Mucosa of gallbladder (tissue), 1 donor: ENCODE measurements around the gene AKAP3. TPM values are rescaled to one million over a fixed set of nuclear protein-coding genes. Genes with fewer than 3 reads are reported as not detected.
A peak's percentile ranks its signal among the peaks of the same experiment; 100 is the strongest.

Experiments
- DNase-seq: peaks from one replicate; pipeline ENCODE4 v3.0.0-alpha.2; 2020; ENCODE audit warnings: low spot score
- total RNA-seq: library from RNA; stranded (reverse); gene quantifications from one replicate; pipeline ENCODE4 v1.2.1, GENCODE V29; 2021
- donor health status: DM: no; HTN: no; CAD: no.

The AKAP3 gene
- total RNA-seq, 1 donor from 2014 or later, result 1.0 TPM

- no peak for DNase-seq
Observed at GRCh38 chr12:4595881-4596280, 53.0 kb downstream of the AKAP3 start.

GRCh38 chr12:4591180-4591687 is 57.6 kb downstream of the AKAP3 start:
- DNase-seq, result no peak

- no peak for DNase-seq
Observed at GRCh38 chr12:4589941-4590340, 58.9 kb downstream of the AKAP3 start.

GRCh38 chr12:4588916-4589315 is 59.9 kb downstream of the AKAP3 start:
- DNase-seq, result no peak

- DNase-seq, result no peak
Observed at GRCh38 chr12:4587108-4587507, 61.7 kb downstream of the AKAP3 start.

- DNase-seq, result no peak
Observed at GRCh38 chr12:4586500-4586899, 62.4 kb downstream of the AKAP3 start.

GRCh38 chr12:4584896-4585295 is 64.0 kb downstream of the AKAP3 start:
- DNase-seq, result no peak

GRCh38 chr12:4584281-4584680 is 64.6 kb downstream of the AKAP3 start:
- DNase-seq, result no peak

- DNase-seq, result no peak
Observed at GRCh38 chr12:4580281-4580688, 68.6 kb downstream of the AKAP3 start.

- peak; percentile 15 for DNase-seq
Observed at GRCh38 chr12:4579305-4580102, 69.3 kb downstream of the AKAP3 start.

- no peak for DNase-seq
Observed at GRCh38 chr12:4572680-4573079, 76.2 kb downstream of the AKAP3 start.

GRCh38 chr12:4569261-4569660 is 79.6 kb downstream of the AKAP3 start:
- no peak for DNase-seq

- DNase-seq, result no peak
Observed at GRCh38 chr12:4567073-4567881, 81.6 kb downstream of the AKAP3 start.

GRCh38 chr12:4566474-4566873 is 82.4 kb downstream of the AKAP3 start:
- no peak for DNase-seq

Other genes with a start within 250 kb of the AKAP3 start
- not detected for gene FGF6, start 203.2 kb downstream of the AKAP3 start, total RNA-seq
- gene RAD51AP1, start 110.2 kb downstream of the AKAP3 start, total RNA-seq, result 1.1 TPM
- 29.1 TPM for gene DYRK4, start 86.8 kb downstream of the AKAP3 start, total RNA-seq
- gene NDUFA9, start 63 bp upstream of the AKAP3 start, total RNA-seq, result 69.9 TPM
- 0.43 TPM for gene GALNT8, start 71.3 kb upstream of the AKAP3 start, total RNA-seq